SK-N-SH (cell line): Measurements from ENCODE around the gene MYO1B.
A peak's percentile ranks its signal among the peaks of the same experiment; 100 is the strongest.

Experiments
- CHD2 ChIP-seq: fragments of 150-350 bp; IDR thresholded peaks from 2 replicates; pipeline ENCODE4 v1.6.1; 2018; ENCODE audit warnings: low read length; ENCODE audit not compliant: partially characterized antibody
- EZH2phosphoT487 ChIP-seq: fragments of 200-600 bp; sonication (generic); IDR thresholded peaks from 2 replicates; pipeline ENCODE4 v1.6.1; 2017; ENCODE audit warnings: low read depth, mixed run types, mild to moderate bottlenecking, antibody characterized with exemption, moderate library complexity, borderline replicate concordance
- POLR2AphosphoS5 ChIP-seq: IDR thresholded peaks from 2 replicates; pipeline ENCODE4 v1.6.1; 2012; ENCODE audit warnings: low read depth, low read length
- REST ChIP-seq: IDR thresholded peaks from 2 replicates; pipeline ENCODE4 v1.6.1; 2012; ENCODE audit warnings: mild to moderate bottlenecking, low read depth, low read length, moderate library complexity
- TCF12 ChIP-seq: IDR thresholded peaks from 2 replicates; pipeline ENCODE4 v1.4.0; 2012
- TF ChIP-seq, protein P1 (sequence below): fragments of 200-600 bp; sonication (generic); IDR thresholded peaks from 2 replicates; pipeline ENCODE4 v1.6.1; 2017; ENCODE audit warnings: antibody characterized with exemption, mild to moderate bottlenecking, moderate library complexity

DNA sequence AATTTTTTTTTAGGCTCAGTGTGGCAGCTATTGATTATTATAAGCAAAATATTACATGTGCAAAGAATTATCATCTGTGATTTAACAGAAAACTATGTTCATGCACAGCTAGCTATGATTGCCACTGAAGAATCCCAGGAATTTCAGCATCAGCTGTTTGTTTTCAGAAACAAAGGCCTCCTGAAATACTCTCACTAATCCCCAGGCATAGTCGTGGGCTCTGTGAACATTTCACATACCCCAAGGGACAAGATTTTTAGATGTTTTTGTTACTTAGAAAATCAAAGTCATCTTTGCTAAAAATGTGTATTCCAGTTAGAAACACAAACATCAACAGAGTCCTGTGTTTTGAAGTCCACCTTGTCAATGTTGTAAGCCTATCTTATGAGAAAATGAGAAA lies 156.1 kb downstream of the MYO1B start:
- TF ChIP-seq POLR2AphosphoS5 (no peak), EZH2phosphoT487 (no peak), REST (no peak), TCF12 (peak; percentile 47; the same call in 1 of the 2 replicates), CHD2 (no peak)
- TF ChIP-seq, protein P1, sequence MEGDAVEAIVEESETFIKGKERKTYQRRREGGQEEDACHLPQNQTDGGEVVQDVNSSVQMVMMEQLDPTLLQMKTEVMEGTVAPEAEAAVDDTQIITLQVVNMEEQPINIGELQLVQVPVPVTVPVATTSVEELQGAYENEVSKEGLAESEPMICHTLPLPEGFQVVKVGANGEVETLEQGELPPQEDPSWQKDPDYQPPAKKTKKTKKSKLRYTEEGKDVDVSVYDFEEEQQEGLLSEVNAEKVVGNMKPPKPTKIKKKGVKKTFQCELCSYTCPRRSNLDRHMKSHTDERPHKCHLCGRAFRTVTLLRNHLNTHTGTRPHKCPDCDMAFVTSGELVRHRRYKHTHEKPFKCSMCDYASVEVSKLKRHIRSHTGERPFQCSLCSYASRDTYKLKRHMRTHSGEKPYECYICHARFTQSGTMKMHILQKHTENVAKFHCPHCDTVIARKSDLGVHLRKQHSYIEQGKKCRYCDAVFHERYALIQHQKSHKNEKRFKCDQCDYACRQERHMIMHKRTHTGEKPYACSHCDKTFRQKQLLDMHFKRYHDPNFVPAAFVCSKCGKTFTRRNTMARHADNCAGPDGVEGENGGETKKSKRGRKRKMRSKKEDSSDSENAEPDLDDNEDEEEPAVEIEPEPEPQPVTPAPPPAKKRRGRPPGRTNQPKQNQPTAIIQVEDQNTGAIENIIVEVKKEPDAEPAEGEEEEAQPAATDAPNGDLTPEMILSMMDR = no peak
